IMR-90 (cell line): ENCODE results near the gene TJAP1.

Experiments
- BHLHE40 ChIP-seq: fragments of 150-350 bp; IDR thresholded peaks from 2 replicates; pipeline ENCODE4 v1.6.1; 2016; ENCODE audit warnings: mild to moderate bottlenecking, low read depth, low read length
- CEBPB ChIP-seq: IDR thresholded peaks from 2 replicates; pipeline ENCODE4 v1.6.1; 2012; ENCODE audit warnings: low read depth, low read length, improper control_type of control experiment
- ELK1 ChIP-seq: fragments of 150-350 bp; IDR thresholded peaks from 2 replicates; pipeline ENCODE4 v1.6.1; 2016; ENCODE audit warnings: low read depth, mild to moderate bottlenecking, low read length, moderate library complexity, borderline replicate concordance
- MAFK ChIP-seq: IDR thresholded peaks from 2 replicates; pipeline ENCODE4 v1.6.1; 2012; ENCODE audit warnings: low read depth, low read length, improper control_type of control experiment
- MAZ ChIP-seq: IDR thresholded peaks from 2 replicates; pipeline ENCODE4 v1.6.1; 2012; ENCODE audit warnings: low read depth, mild to moderate bottlenecking, low read length, improper control_type of control experiment, moderate library complexity, borderline replicate concordance
- MXI1 ChIP-seq: IDR thresholded peaks from 2 replicates; pipeline ENCODE4 v1.6.1; 2012; ENCODE audit warnings: low read depth, mild to moderate bottlenecking, low read length, moderate library complexity, borderline replicate concordance
- NFE2L2 ChIP-seq: fragments of 150-350 bp; IDR thresholded peaks from 2 replicates; pipeline ENCODE4 v1.6.1; 2016; ENCODE audit warnings: low read depth, mild to moderate bottlenecking, low read length
- POLR2A ChIP-seq: IDR thresholded peaks from 2 replicates; pipeline ENCODE4 v1.6.1; 2012; ENCODE audit warnings: mild to moderate bottlenecking, low read depth, low read length
- RAD21 ChIP-seq: IDR thresholded peaks from 2 replicates; pipeline ENCODE4 v1.6.1; 2012; ENCODE audit warnings: low read length, improper control_type of control experiment
- RCOR1 ChIP-seq: IDR thresholded peaks from 2 replicates; pipeline ENCODE4 v1.6.1; 2012; ENCODE audit warnings: mild to moderate bottlenecking, low read length, improper control_type of control experiment; ENCODE audit not compliant: insufficient replicate concordance
- RFX5 ChIP-seq: IDR thresholded peaks from 2 replicates; pipeline ENCODE4 v1.8.0; 2012; ENCODE audit warnings: low read depth, mild to moderate bottlenecking, low read length, moderate library complexity
- USF2 ChIP-seq: fragments of 150-350 bp; IDR thresholded peaks from 2 replicates; pipeline ENCODE4 v1.6.1; 2017; ENCODE audit warnings: mild to moderate bottlenecking, antibody characterized with exemption, low read length, low read depth
- TF ChIP-seq, protein P1 (sequence below): conservative IDR thresholded peaks from 2 replicates; pipeline ENCODE4 v1.5.1; 2012; ENCODE audit warnings: mild to moderate bottlenecking, low read depth, low read length, improper control_type of control experiment

DNA sequence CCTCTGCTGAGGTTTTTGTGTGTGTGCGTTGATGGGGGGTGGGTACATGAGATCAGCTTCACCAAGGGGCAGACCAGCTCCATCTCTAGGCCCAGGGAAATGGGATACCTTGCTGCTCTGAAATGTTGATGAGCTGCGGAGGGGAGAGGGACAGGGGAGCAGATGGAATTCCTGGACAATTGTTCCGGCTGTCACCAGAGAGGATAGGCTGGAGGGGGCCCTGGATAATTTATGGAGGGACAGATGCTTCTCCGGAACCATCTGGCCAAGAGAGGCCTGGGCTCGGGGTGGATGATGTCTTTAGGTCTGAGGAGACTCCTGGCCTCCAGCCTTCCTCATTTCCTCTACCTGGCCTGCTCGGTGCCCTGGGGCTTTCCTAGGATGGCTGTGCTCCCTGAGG lies 1.9 kb upstream of the TJAP1 start:
- TF ChIP-seq, protein P1, sequence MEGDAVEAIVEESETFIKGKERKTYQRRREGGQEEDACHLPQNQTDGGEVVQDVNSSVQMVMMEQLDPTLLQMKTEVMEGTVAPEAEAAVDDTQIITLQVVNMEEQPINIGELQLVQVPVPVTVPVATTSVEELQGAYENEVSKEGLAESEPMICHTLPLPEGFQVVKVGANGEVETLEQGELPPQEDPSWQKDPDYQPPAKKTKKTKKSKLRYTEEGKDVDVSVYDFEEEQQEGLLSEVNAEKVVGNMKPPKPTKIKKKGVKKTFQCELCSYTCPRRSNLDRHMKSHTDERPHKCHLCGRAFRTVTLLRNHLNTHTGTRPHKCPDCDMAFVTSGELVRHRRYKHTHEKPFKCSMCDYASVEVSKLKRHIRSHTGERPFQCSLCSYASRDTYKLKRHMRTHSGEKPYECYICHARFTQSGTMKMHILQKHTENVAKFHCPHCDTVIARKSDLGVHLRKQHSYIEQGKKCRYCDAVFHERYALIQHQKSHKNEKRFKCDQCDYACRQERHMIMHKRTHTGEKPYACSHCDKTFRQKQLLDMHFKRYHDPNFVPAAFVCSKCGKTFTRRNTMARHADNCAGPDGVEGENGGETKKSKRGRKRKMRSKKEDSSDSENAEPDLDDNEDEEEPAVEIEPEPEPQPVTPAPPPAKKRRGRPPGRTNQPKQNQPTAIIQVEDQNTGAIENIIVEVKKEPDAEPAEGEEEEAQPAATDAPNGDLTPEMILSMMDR: no peak
- TF ChIP-seq POLR2A (no peak), ELK1 (no peak), MXI1 (no peak), BHLHE40 (no peak), USF2 (no peak), MAZ (no peak), NFE2L2 (no peak), CEBPB (no peak), MAFK (no peak), RFX5 (no peak), RCOR1 (no peak), RAD21 (no peak)
